GM19193 (cell line): ENCODE data around the gene CCDC194.

ENCODE experiments used
- POLR2A ChIP-seq: IDR thresholded peaks from 4 replicates; pipeline ENCODE4 v1.6.1; 2011; ENCODE audit not compliant: insufficient read depth, insufficient read length; ENCODE audit errors: extremely low read depth

Gene CCDC194

DNA sequence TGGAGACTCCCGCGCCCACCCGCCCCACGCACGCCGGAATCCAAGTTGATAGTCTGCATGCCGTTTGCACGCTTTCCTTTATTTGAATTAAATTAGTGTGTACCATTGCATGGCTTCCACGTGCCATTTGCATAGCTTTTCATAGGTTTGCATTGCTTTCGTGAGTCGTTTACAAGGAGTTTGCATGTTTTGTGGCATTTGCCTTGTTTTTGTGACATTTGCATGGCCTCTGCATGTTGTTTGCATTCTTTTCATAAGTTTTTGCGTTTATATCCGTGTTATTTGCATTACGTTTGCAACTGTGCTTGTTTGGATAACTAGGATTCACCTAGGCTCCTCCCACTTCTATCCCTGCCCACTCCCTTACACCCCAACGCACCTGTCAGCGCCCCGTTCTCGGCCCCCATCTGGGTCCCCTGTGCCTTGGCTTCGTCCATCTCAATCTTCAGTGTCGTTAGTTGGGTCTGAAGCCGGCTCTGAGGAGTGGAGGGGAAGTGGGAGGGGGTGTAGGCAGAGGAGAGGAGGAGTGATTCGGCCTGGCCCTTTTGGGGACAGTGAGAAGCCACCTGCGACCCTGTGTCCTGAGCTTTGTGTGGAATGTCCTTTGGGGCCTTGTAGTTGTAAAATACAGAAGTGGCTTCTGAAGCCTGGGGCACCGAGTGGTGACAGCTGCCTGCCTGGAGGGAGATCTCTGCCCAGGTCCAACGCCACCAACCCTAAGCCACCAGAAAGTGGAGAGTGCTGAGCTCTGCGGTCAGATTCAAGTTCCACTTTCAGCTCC lies 2.4 kb downstream of the CCDC194 start:
- peak; percentile 4 for TF ChIP-seq POLR2A

DNA sequence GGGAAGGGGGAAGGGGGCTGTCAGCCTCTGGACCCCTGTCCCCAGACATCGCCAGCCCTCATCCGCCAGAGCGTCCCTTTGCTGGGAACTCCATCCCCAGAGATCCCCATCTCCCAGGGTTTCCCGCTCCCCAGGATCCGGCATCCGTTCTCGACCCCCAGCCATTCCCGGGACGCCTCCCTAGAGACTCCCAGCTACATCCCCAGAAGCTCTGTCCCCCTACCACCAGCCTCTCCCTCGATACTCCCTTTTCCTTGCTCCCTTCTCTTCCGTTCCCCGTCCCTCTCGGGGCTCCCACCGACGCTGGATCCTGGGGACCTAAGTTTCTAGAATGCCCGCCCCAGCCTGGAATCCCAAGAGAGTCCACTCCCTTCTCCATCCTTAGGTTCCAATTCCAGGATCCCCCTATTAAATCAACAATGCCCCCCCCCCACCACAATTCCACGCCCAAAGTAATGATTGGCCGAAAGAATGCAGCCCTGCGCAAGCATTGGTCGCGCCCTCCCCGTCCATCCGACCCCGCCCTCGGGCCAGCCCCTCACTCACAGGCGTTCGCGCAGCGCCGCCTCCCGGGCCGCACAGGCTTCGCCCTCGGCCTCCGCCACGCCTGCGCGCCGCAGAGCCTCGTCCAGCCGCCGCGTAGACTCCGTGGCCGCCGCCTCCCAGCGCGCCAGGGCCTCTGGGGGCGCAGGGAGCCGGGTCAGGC lies 3.2 kb downstream of the CCDC194 start:
- peak; percentile 20 for TF ChIP-seq POLR2A

DNA sequence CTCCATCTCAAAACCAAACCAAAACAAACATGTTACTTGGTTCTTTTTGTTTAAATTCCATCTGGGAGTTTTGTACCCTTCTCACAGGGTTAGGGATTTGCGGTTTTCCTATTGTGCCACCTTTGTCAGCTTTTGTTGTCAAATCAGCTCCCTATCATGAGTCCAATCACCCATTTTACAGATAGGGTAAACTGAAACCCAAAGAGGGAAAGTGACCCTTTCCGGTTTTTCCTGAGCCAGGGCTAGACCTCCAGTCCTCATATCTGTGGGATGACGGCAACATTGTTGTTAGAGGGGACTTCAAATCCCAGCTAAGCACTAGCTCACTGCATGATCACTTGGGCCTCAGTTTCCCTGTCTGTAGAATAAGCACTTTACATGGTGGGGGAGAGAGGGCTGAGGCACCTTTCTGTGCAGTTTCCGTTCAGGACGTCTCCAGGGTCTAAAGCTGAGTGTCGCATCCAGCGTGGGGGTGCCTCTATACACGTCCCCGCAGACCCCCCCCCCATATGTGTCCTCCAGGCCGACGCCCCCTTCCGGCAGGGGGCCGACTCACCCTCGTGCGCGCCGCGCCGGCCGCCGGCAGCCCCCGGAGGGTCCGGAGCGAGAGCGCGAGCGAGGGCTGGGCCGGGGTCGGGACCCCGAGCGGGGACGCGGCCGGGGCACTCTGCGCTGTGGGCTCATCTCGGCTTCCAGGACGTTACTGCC lies 3.9 kb downstream of the CCDC194 start:
- no peak for TF ChIP-seq POLR2A

DNA sequence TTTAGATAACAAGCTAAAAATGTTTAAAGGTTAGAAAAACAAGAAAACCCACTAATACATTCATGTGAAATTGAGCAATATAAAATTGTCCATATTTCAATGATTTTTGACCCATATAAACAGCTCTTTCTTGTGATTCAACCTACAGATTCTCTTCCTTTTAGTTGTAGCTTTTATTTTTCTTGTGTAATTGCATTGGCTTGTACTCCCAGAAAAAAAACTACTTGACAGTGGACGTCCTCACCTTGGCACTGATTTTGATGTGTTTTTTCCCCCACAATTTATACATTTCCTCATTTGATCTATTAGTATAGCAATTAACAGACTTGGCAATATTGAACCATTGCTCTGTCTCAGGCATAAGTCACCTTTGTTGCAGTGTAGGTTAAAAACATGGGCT lies 4.7 kb downstream of the CCDC194 start:
- TF ChIP-seq POLR2A: no peak

DNA sequence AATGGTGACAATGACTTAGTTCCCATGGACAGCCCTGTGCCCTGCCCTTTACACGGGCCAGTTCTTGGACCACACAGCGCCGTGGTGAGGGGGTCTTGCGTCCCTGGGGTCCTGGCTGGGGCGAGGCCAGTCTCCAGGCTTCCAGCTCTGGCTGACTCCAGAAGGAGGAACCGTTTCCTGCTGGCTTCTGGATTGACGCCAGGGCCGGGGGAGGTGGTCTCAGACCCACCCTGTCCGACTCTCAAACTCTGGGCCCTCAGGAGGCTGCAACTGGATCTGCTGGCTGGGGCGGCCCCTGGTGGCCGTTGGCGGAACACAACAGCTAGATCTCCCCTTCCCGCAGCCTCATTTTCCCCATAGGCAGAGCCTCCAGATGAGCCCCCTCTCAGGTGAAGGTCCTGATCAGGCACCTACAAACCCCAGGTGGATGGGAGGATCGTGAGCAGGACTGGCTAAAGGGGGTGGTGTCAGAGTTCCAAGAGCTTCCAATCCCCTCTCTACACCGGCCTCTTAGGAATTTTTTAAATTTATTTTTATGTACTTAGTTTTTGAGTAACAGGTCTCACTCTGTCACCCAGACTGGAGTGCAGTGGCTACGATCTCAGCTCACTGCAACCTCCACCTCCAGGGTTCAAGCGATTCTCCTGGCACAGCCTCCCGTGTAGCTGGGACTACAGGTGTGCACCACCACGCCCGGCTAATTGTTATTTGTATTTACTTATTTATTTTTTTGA lies 8.0 kb downstream of the CCDC194 start:
- no peak for TF ChIP-seq POLR2A

DNA sequence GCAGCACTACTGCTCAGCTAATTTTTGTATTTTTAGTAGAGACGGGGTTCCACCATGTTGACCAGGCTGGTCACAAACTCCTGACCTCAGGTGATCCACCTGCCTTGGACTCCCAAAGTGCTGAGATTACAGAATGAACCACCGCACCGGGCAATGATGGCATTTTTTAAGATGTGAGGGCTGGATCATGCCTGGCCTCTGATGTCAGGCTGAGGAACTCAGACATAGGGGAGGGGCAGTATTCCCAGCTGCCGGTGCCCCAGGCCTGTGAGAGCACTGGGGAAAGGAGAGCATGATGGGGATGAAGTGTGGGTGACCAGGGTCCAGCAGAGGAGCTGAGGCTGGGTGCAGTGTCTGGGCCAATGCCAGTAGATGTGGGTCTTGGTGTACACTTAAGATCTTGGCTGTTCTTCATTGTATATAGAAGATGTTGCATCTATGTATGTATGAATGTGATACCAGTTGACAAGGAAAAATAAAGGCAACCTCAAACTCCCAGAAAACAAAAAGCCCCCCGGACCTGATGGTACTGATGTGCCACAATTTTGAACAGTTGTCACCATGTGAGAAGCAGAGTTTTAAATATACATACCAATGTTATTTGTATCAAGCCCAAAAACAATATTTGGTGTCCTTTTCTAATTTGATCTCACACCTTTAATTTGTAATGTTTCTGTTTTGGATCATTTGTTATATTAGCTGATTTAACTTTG lies 13.4 kb downstream of the CCDC194 start:
- TF ChIP-seq POLR2A: no peak

DNA sequence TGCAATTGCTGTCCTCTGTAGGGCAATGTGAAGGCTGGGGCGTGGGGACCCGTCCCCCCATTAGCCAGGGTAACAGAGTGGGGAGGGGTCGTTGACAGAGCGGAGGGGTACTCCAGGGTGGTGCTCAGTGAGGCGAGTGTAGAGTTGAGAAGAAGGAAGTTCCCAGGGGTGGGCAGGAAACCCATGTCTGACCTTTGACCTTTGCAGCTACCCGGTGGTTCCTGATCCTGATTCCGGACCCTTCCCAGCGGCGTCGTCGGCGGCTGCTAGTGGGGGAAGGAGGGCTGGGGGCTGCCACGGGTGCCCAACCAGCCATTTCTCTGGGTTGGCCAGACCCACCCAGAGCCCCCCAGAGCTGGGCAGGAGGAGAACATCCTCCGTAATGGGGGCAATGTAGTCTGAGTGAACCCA lies 14.8 kb downstream of the CCDC194 start:
- TF ChIP-seq POLR2A: no peak

DNA sequence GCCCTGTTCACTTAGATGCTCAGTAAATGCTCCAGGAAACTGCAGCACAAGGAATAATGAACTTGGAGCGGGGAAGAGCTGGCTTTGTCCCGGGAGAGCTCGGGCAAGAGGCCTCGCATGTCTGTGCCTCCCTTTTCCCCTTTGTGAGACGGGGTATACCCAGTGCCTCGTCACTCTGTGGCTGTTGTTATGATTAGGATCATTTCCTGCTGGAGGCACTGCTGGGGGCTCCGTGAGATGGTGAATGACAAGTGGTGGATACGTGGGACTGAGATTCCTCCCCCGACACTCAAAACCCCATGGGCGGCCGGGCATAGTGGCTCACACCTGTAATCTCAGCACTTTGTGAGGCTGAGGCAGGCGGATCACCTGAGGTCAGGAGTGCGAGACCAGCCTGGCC lies 15.7 kb downstream of the CCDC194 start:
- no peak for TF ChIP-seq POLR2A

DNA sequence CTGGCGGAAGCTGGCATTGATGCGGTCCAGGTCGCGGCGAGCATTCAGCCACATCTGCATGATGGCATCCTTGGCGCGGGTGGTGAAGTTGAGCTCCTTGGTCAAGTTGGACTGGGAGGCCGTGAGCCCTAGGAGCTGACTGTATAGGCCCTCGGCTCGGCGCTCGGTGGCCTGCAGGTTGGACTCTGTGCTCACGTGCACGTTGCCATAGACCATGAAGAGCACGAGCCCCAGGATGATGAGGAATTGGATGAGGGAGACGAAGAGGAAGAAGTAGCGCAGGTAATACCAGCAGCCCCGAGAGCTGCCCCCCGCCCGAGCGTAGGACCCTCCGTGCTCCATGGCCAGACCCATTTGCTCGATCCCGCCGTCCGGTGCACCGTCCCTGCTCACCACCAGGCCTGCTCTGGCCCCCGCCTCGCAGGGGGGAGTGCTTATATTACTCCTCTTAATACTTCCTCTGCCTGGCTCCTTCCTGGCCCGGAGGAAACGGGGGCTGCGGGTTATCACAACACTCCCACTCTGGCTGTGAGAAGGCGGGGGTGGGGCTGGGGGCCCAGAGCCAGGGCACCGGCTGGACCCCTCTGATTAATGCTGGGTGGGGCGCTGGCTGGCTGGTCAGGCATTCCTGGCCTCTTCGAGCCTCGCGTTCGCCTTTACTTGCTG lies 16.9 kb downstream of the CCDC194 start, which contains the start of gene PLVAP:
Gene PLVAP, minus strand, starts transcription at position 408 of the 666 bp plus-strand sequence. Its CDS starts 54 bp downstream, at position 354.
- no peak for TF ChIP-seq POLR2A

DNA sequence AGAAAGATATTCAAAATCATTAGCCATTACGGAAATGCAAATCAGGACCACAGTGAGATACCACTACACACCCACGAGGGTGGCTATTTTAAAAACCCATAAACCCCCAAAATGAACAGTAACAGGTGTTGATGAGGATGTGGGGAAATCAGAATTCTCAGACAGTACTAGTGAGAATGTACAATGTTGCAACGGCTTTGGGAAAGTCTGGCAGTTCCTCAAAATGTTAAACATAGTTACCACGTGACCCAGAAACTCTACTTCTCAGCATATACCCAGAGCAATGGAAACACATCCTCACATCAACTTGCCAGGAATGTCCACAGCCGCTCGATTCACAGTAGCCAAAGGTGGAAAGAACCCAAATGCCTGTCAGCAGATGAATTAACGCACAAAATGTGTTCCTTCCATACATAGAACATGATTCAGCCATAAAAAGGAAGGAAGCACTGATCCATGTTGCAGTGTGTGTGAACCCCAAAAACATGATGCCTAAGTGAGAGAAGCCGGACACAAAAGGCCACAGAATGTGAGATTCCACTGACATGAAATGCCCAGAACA lies 23.9 kb downstream of the CCDC194 start:
- no peak for TF ChIP-seq POLR2A

DNA sequence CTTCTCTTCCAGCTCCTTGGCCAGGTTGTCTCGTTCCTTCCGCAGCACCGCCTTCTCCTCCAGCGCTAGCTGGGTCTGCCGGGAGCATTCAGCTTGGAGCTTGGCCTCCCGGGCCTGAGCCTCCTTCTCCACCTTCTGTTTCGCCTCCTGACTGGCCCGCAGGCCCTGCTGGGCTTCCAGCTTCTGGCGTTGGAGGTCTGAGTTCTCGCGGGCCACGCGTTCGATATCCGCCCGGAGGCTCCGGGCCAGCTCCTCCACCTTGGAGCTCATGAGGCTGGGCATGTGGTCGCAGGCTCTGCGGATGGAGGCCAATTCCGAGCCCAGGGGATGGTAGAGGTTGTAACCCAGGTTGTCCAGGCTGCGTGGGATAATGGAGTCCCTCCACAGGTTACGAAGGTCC lies 28.6 kb downstream of the CCDC194 start:
- TF ChIP-seq POLR2A: no peak

DNA sequence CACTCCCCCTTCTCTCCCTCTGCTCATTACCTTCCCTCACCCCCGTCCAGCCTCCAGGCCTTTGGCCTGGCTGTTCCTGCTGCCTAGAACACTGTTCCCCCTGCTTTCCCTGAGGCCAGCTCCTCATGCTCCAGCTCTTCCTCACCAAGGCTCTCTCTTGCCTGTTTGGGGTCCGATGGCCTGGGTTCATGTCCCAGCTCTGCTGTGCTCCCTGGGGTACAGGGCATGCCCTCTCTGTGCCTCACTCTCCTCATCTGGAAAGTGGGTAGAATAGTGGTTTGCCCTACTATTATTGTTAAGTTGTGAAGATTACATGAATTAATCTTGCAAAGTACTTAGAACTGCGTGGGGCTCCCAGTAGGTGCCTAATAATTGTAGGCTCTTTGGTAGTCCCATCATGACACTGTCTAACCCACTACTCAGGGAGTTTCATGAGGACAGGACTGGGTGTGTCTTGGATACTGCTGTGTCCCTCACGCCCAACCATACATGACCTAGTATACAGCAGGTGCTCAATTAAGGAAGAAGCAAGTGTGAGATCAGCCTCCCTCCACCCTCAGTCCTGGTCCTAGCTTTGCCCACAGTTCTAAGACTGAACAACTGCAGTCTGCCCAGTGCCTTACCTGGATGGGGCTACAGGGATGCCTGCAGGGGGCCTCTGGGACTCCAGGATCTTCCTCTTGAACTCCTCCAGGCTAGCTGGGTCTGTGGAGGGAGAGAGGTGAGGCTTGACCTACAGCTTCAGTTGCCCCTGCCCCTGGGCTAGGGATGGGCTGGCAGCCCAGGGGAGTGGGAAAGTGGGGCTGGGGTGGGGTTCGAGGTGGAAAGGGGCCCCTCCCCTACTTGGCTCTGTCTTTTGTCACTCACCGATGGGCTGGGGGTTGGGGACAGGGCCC lies 33.8 kb downstream of the CCDC194 start:
- no peak for TF ChIP-seq POLR2A
